ENCODE measurements around the gene MEF2C. TPM values are rescaled to one million over a fixed set of nuclear protein-coding genes. Genes with fewer than 3 reads are reported as not detected.

The MEF2C gene
- total RNA-seq, 1 donor from 2014 or later, result 24.1 TPM

DNA sequence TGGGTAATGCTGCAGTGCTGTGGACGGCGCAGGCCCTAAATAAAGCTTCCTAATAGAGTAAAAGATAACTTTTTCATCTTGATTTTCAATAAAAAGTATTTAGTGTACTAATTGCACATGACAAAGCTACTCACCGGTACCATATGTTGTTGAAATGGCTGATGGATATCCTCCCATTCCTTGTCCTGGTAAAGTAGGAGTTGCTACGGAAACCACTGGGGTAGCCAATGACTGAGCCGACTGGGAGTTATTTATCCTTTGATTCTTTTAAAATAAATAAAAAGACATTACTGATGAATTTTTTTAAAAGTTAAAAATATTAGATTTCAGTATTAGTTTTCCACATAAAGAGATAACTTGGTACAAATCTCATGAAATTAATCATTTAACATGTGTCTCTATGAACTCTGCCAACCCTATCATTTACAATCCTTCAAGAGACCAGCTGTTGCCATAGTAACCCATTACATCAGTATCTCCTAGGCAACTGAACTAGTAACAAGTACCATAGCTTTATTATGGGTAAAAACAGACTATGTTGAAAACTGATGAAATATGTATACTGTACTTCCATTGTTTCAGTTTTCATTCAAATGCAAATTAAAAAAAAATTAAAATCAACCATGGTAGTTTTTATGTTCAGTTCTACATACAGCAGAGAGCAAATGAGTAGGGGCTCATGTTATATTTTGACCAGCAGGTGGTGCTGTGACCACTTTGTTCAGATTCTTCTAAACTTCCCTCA lies 153.7 kb downstream of the MEF2C start:
- Mint-ChIP-seq H3K27ac (ENCODE audit: unreplicated experiment) (no peak overlapping the region), H3K9me3 (ENCODE audit: unreplicated experiment) (peaks cover 3% of the 10 kb centered on the region), H3K4me3 (ENCODE audit: unreplicated experiment) (no peak overlapping the region), H3K4me1 (ENCODE audit: low read depth, unreplicated experiment) (peaks cover 28% of the 10 kb centered on the region), H3K27me3 (ENCODE audit: unreplicated experiment) (no peaks in the 10 kb centered on the region), H3K36me3 (ENCODE audit: unreplicated experiment) (no peaks in the 10 kb centered on the region)
- TF ChIP-seq CTCF (IDR thresholded peaks at IDR 0.05; ENCODE audit: partially characterized antibody, unreplicated experiment), result peak; percentile 92
- peak; percentile 46 for DNase-seq

DNA sequence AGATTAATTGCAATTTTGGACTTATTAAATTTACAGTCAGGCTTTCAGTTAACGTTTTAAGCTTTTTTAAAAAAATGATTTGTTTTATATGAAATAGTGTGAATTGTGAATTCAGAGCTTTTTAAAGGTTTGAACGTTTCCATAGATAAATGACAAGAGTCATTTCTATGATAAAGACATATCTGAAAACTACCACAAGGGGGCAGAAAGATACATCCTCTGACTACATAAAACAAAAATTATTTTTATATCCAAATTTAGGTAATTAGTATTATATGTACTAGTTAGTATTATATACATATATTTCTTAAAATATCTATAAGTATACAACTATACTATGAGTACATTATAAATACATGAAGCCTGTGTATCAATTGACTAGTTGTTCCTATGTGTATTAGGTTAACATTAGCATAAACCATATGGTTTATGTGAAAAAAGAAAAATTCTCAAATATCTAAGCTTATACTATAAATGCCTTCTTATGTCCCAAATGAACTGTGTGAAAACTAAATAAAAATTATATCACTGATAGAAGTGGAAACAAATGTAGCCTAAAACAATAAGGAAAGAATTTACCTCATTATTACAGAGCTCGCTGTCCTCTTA lies 155.2 kb downstream of the MEF2C start:
- H3K4me1 Mint-ChIP-seq (ENCODE audit: low read depth, unreplicated experiment), result peaks cover 20% of the 10 kb centered on the region
- H3K27ac Mint-ChIP-seq (ENCODE audit: unreplicated experiment), result no peak overlapping the region
- peak; percentile 90 for TF ChIP-seq CTCF (IDR thresholded peaks at IDR 0.05; ENCODE audit: partially characterized antibody, unreplicated experiment)
- H3K36me3 Mint-ChIP-seq (ENCODE audit: unreplicated experiment), result no peaks in the 10 kb centered on the region
- no peaks in the 10 kb centered on the region for H3K27me3 Mint-ChIP-seq (ENCODE audit: unreplicated experiment)
- no peak for DNase-seq
- no peak overlapping the region for H3K4me3 Mint-ChIP-seq (ENCODE audit: unreplicated experiment)
- H3K9me3 Mint-ChIP-seq (ENCODE audit: unreplicated experiment), result peaks cover 3% of the 10 kb centered on the region

- no peak for DNase-seq
Measured at GRCh38 chr5:88725454-88725853, 157.5 kb downstream of the MEF2C start.

GRCh38 chr5:88724201-88724600 lies 158.8 kb downstream of the MEF2C start:
- no peaks in the 10 kb centered on the region for H3K36me3 Mint-ChIP-seq (ENCODE audit: unreplicated experiment)
- no peak for DNase-seq
- peak; percentile 46 for TF ChIP-seq CTCF (IDR thresholded peaks at IDR 0.05; ENCODE audit: partially characterized antibody, unreplicated experiment)
- H3K27me3 Mint-ChIP-seq (ENCODE audit: unreplicated experiment), result no peaks in the 10 kb centered on the region
- no peak overlapping the region for H3K27ac Mint-ChIP-seq (ENCODE audit: unreplicated experiment)
- H3K4me1 Mint-ChIP-seq (ENCODE audit: low read depth, unreplicated experiment), result peaks cover 20% of the 10 kb centered on the region
- no peak overlapping the region for H3K4me3 Mint-ChIP-seq (ENCODE audit: unreplicated experiment)
- H3K9me3 Mint-ChIP-seq (ENCODE audit: unreplicated experiment), result peaks cover 4% of the 10 kb centered on the region

More at GRCh38 chr5:88725454-88725853, 157.5 kb downstream of the MEF2C start:
- Mint-ChIP-seq H3K36me3 (ENCODE audit: unreplicated experiment) (no peaks in the 10 kb centered on the region), H3K4me3 (ENCODE audit: unreplicated experiment) (no peak overlapping the region), H3K27me3 (ENCODE audit: unreplicated experiment) (no peaks in the 10 kb centered on the region), H3K4me1 (ENCODE audit: low read depth, unreplicated experiment) (peaks cover 21% of the 10 kb centered on the region), H3K27ac (ENCODE audit: unreplicated experiment) (no peak overlapping the region), H3K9me3 (ENCODE audit: unreplicated experiment) (peaks cover 2% of the 10 kb centered on the region)
- no peak for TF ChIP-seq CTCF (IDR thresholded peaks at IDR 0.05; ENCODE audit: partially characterized antibody, unreplicated experiment)

DNA sequence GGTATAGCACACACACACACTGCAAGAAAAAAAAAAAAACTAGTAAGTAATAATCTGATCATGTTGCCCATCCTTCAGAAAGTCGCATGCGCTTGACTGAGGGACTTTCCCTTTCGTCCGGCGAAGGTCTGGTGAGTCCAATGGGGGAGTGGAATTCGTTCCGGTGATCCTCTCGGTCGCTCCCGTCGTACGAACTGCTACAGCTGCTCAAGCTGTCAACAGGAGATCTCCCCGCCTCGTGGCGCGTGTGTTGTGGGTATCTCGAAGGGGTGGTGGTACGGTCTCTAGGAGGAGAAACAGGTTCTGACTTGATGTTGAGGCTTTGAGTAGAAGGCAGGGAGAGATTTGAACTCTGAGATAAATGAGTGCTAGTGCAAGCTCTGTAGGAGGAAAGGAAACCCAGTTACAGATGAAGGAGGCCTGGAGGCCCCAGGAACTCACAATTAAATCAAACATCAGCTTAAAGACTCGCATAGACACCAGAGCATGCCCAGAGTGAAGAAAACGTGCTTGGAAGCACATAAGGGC lies 160.4 kb downstream of the MEF2C start:
- Mint-ChIP-seq H3K36me3 (ENCODE audit: unreplicated experiment) (no peaks in the 10 kb centered on the region), H3K9me3 (ENCODE audit: unreplicated experiment) (peaks cover 6% of the 10 kb centered on the region), H3K4me3 (ENCODE audit: unreplicated experiment) (no peak overlapping the region), H3K27ac (ENCODE audit: unreplicated experiment) (peak overlapping the region; percentile 52), H3K4me1 (ENCODE audit: low read depth, unreplicated experiment) (peaks cover 34% of the 10 kb centered on the region), H3K27me3 (ENCODE audit: unreplicated experiment) (no peaks in the 10 kb centered on the region)
- DNase-seq, result peak; percentile 24
- no peak for TF ChIP-seq CTCF (IDR thresholded peaks at IDR 0.05; ENCODE audit: partially characterized antibody, unreplicated experiment)
